K562 (cell line): ENCODE results near the gene LAMP1. TPM values are rescaled to one million over a fixed set of nuclear protein-coding genes. Genes with fewer than 3 reads are reported as not detected.

Source experiments
- ATAC-seq: fragments of 200-7000 bp; cut with Tn5 transposase; 3 replicates; pipeline ENCODE4 v1.9.1; 2020; ENCODE audit warnings: moderate library complexity
- BruUV-seq: library from RNA; stranded (reverse); fragments of 400-500 nt; replicated peaks from 2 replicates; lab custom pipeline; 2021; lab: Mats Ljungman, UMichigan
- CTCF ChIA-PET: fragments of 300-600 bp; formaldehyde crosslinking; extraction: SDS; loops from one replicate; lab custom pipeline; 2021; ENCODE audit warnings: low intra/inter-chr PET ratio; lab: Yijun Ruan, JAX
- POLR2A ChIA-PET: fragments of 300-600, 350-650 bp; sonication (Branson Sonifier 250); formaldehyde crosslinking; extraction: SDS; loops from one replicate; lab custom pipeline; 2021; ENCODE audit warnings: antibody characterized with exemption, inconsistent platforms; lab: Yijun Ruan, JAX
- DNase-seq, 4 experiments: peaks; one replicate each; pipeline versions ENCODE4 v3.0.0 to v3.0.0-alpha.2; 2011 to 2018; ENCODE audit warnings: low spot score in 3 of 4, mixed read lengths in 3 of 4; ENCODE audit errors: extremely low read depth in 1 of 4
- FAIRE-seq: peaks from 2 replicates; lab custom pipeline; 2011; peaks lifted over from hg19 to GRCh38; lab: Jason Lieb, UNC
- H2AFZ ChIP-seq: 2 replicates; pipeline ENCODE4 v1.6.0; 2011; ENCODE audit warnings: low read depth, low read length, control low read depth, inconsistent platforms
- H3K27ac ChIP-seq: fragments of 200-600 bp; 3 replicates; pipeline ENCODE4 v1.8.0; 2011; ENCODE audit warnings: low read depth, mild to moderate bottlenecking, control low read depth, inconsistent platforms, low read length, moderate library complexity, mixed read lengths; ENCODE audit errors: extremely low read depth
- H3K27me3 ChIP-seq, 2 experiments: fragments of 300-600 bp in 1 of 2; 2 replicates in 1 of 2; 3 replicates in 1 of 2; pipeline versions ENCODE4 v1.6.0 to v1.8.0; 2011; ENCODE audit warnings: inconsistent platforms in 2 of 2, low read length in 2 of 2, mild to moderate bottlenecking in 1 of 2, mixed read lengths in 1 of 2, moderate library complexity in 1 of 2; ENCODE audit not compliant: control insufficient read depth in 2 of 2, insufficient read depth in 2 of 2
- H3K36me3 ChIP-seq: fragments of 300-600 bp; 3 replicates; pipeline ENCODE4 v1.8.0; 2011; ENCODE audit warnings: mild to moderate bottlenecking, low read length, inconsistent platforms; ENCODE audit not compliant: control insufficient read depth, insufficient read depth
- H3K4me1 ChIP-seq, 2 experiments: fragments of 200-600 bp in 1 of 2; replicated peaks in 1 of 2; 2 replicates in 1 of 2; 3 replicates in 1 of 2; pipeline versions ENCODE4 v1.5.1 to v1.8.0; 2011; ENCODE audit warnings: inconsistent platforms in 2 of 2, low read length in 2 of 2, mild to moderate bottlenecking in 1 of 2, mixed read lengths in 1 of 2, moderate library complexity in 1 of 2; ENCODE audit not compliant: control insufficient read depth in 2 of 2, insufficient read depth in 2 of 2
- H3K4me2 ChIP-seq: 2 replicates; pipeline ENCODE4 v1.6.1; 2011; ENCODE audit warnings: low read length, control low read depth, inconsistent platforms, mixed read lengths; ENCODE audit not compliant: insufficient read depth
- H3K4me3 ChIP-seq: fragments of 200-600 bp; sonication (generic), shearing (Covaris generic); 2 replicates; pipeline ENCODE4 v1.5.1; 2016; ENCODE audit warnings: control low read depth, inconsistent platforms
- H3K79me2 ChIP-seq: fragments of 200-600 bp; 3 replicates; pipeline ENCODE4 v1.8.0; 2011; ENCODE audit warnings: low read length, inconsistent platforms; ENCODE audit not compliant: control insufficient read depth, insufficient read depth
- H3K9ac ChIP-seq, 2 experiments: 2 replicates each; pipeline versions ENCODE4 v1.6.0 to v1.6.1; 2011; ENCODE audit warnings: low read depth in 2 of 2, low read length in 2 of 2, control low read depth in 1 of 2, inconsistent platforms in 1 of 2, mild to moderate bottlenecking in 1 of 2, mixed read lengths in 1 of 2; ENCODE audit not compliant: insufficient read depth in 1 of 2
- H3K9me1 ChIP-seq: one replicate; pipeline ENCODE4 v1.6.0; 2011; ENCODE audit warnings: inconsistent platforms, mild to moderate bottlenecking, low read length, moderate library complexity; ENCODE audit not compliant: control insufficient read depth, insufficient read depth
- H3K9me3 ChIP-seq: replicated peaks from 2 replicates; pipeline ENCODE4 v1.5.1; 2011; ENCODE audit warnings: low read depth, low read length, inconsistent platforms; ENCODE audit not compliant: control insufficient read depth, insufficient read depth
- H4K20me1 ChIP-seq: replicated peaks from 2 replicates; pipeline ENCODE4 v1.6.1; 2011; ENCODE audit warnings: low read length, inconsistent platforms, mixed read lengths; ENCODE audit not compliant: control insufficient read depth, insufficient read depth
- ARID1B ChIP-seq: fragments of 450-650 bp; IDR thresholded peaks from 2 replicates; pipeline ENCODE4 v1.6.1; 2016; ENCODE audit warnings: antibody characterized with exemption, mild to moderate bottlenecking, inconsistent platforms
- ARNT ChIP-seq, 2 experiments: fragments of 450-650 bp; IDR thresholded peaks; 2 replicates each; pipeline ENCODE4 v1.6.1; 2016; ENCODE audit warnings: mild to moderate bottlenecking in 1 of 2
- BRCA1 ChIP-seq, 2 experiments: fragments of 450-650 bp in 1 of 2; sonication (generic) in 1 of 2; formaldehyde crosslinking in 1 of 2; IDR thresholded peaks; 2 replicates each; pipeline versions ENCODE4 v1.5.0 to v1.6.1; 2017 to 2020; ENCODE audit warnings: mild to moderate bottlenecking in 1 of 2, missing genetic modification reagents in 1 of 2
- CBX1 ChIP-seq: sonication (generic); IDR thresholded peaks from 2 replicates; pipeline ENCODE4 v1.6.1; 2016; ENCODE audit warnings: antibody characterized with exemption, low read depth, mild to moderate bottlenecking
- ELF4 ChIP-seq: fragments of 450-650 bp; formaldehyde crosslinking; IDR thresholded peaks from 2 replicates; pipeline ENCODE4 v1.4.0; 2022; ENCODE audit warnings: missing genetic modification characterization
- MTA1 ChIP-seq: fragments of 450-650 bp; IDR thresholded peaks from 2 replicates; pipeline ENCODE4 v1.6.1; 2017; ENCODE audit warnings: borderline replicate concordance
- MXI1 ChIP-seq: IDR thresholded peaks from 2 replicates; pipeline ENCODE4 v1.6.1; 2011; ENCODE audit warnings: low read depth, mild to moderate bottlenecking, improper control_type of control experiment, low read length
- PRPF4 ChIP-seq: fragments of 200-400 bp; formaldehyde crosslinking; IDR thresholded peaks from one replicate; pipeline ENCODE4 v1.6.1; 2017; ENCODE audit warnings: low read length, low read depth, mild to moderate bottlenecking; ENCODE audit not compliant: insufficient read depth, poor library complexity, severe bottlenecking
- SMAD4 ChIP-seq: fragments of 250-450 bp; sonication (Bioruptor Pico); conservative IDR thresholded peaks from 2 replicates; pipeline ENCODE4 v1.8.0; 2021; ENCODE audit warnings: inconsistent platforms, mild to moderate bottlenecking, moderate library complexity
- SMARCE1 ChIP-seq: fragments of 450-650 bp; IDR thresholded peaks from 2 replicates; pipeline ENCODE4 v1.7.1; 2016; ENCODE audit warnings: mild to moderate bottlenecking
- SP1 ChIP-seq: sonication (generic); formaldehyde crosslinking; IDR thresholded peaks from 2 replicates; pipeline ENCODE4 v1.8.1; 2022; ENCODE audit warnings: mild to moderate bottlenecking, missing genetic modification reagents
- WGBS: fragments of 100-300 bp; shearing (Covaris generic); methylation state at CpG from one replicate; pipeline ENCODE4 v1.1.6; 2016; ENCODE audit warnings: low coverage, mixed read lengths; ENCODE audit not compliant: insufficient coverage; ENCODE audit errors: missing lambda C conversion rate; 5-methylcytosine and 5-hydroxymethylcytosine counted together
- in situ Hi-C: fragments of 300-500 bp; cut with MboI; formaldehyde crosslinking; loops from 4 replicates; pipeline ENCODE4 v1.15.0; 2018; ENCODE audit warnings: inconsistent platforms, mixed read lengths
- intact Hi-C: fragments of 100-400 bp; cut with micrococcal nuclease; formaldehyde crosslinking; loops from 2 replicates; pipeline ENCODE4 v1.14.2; 2022
- polyA plus RNA-seq, 8 experiments: library from polyadenylated mRNA; depleted of rRNA in 4 of 8; stranded (reverse) in 5 of 8; unstranded in 3 of 8; fragments of >200 nt; fragmentation: Nextera tagmentation in 2 of 8; fragmentation: Illumina TruSeq in 1 of 8; extraction: Ambion mirVana in 2 of 8; extraction: Trizol in 1 of 8; gene quantifications; 2 replicates each; pipeline versions ENCODE4 v1.2.1 to v1.2.3, GENCODE V29; 2011 to 2014; ENCODE audit warnings: inconsistent platforms in 1 of 8, missing spikeins in 1 of 8
- total RNA-seq, 7 experiments: library from RNA; depleted of rRNA in 6 of 7; stranded (reverse); fragments of >200 nt in 6 of 7; fragmentation: Illumina TruSeq in 2 of 7; extraction: Trizol in 2 of 7; gene quantifications; 2 replicates each; pipeline versions ENCODE4 v1.2.1 to v1.2.3, GENCODE V29; 2011 to 2021; ENCODE audit warnings: low replicate concordance in 1 of 7
- TF ChIP-seq, protein P1 (sequence below): sonication (generic); formaldehyde crosslinking; IDR thresholded peaks from 2 replicates; pipeline ENCODE4 v1.8.0; 2023; ENCODE audit warnings: missing genetic modification reagents, mild to moderate bottlenecking, borderline replicate concordance
- TF ChIP-seq, protein P2 (sequence below): conservative IDR thresholded peaks from 2 replicates; pipeline ENCODE4 v1.6.1; 2011; ENCODE audit warnings: low read depth, mild to moderate bottlenecking, low read length; ENCODE audit not compliant: control insufficient read depth
- TF ChIP-seq, protein P3 (sequence below): fragments of 450-650 bp; formaldehyde crosslinking; IDR thresholded peaks from 2 replicates; pipeline ENCODE4 v1.4.0; 2022; ENCODE audit warnings: mild to moderate bottlenecking, moderate library complexity

The LAMP1 gene
- total and polyA plus RNA-seq, 9 of the 15 experiments (the other 6 are each of a cell fraction or from before 2014, with no cell fraction given), result 2.2 to 70.1 (median 30.5) TPM

DNA sequence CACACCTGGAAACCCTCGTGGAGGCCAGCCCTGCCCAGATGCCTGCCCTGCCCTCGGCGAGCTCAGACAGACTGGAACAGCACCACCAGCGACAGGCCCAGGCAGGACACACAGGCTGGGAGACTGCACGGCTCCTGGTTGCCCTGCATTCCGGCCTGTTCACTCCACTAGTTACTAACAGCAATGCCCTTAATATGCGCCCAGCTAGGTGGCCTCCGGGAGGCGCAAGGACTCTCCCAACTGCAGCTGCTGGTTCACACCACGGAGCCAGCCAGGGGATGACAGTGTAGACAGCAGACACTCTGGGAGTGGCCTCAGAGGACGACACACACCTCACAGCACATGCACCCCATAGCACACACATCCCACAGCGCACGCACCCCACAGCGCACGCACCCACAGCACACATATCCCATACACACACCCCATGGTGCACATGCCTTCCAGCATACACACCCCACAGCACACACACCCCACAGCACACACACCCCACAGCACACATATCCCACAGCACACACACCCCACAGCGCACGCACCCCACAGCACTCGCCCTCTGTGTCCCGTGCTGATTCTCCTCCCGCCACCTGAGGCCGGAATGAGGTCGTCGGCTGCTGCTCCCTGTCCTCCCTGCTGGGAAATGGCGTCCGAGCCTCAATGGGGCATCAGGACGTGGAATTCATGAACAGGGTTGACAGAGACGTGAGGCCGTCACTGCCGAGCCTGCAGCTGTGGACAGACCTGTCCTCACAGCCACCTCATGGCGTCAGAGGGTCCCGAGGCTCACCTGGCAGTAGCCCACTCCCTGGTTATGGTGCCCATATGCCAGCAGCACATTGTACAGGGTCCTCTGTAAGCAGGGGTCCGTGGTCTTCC lies 53.3 kb downstream of the LAMP1 start:
- ATAC-seq (no peak), FAIRE-seq (no peak), DNase-seq (no peak)
- Histone ChIP-seq H3K36me3 (peaks cover 19% of the 10 kb centered on the region; the same call in 2 of the 3 replicates), H4K20me1 (no peaks in the 10 kb centered on the region), H3K4me3 (no peak overlapping the region), H3K9me1 (no peaks in the 10 kb centered on the region), H3K4me2 (no peak overlapping the region), H3K79me2 (no peaks in the 10 kb centered on the region; the same call in 2 of the 3 replicates), H3K4me1 (peaks cover 0 to 6% of the 10 kb centered on the region in 2 experiments; a peak in 2 of 5 replicates), H3K27me3 (no peaks in the 10 kb centered on the region), H3K9me3 (no peaks in the 10 kb centered on the region; the same call in none of the 2 replicates), H3K27ac (no peak overlapping the region), H3K9ac (no peak overlapping the region; a peak in 1 of 4 replicates), H2AFZ (no peak overlapping the region)
- intact Hi-C loops (no loop called here), in situ Hi-C loops (no loop called here)
- 93% methylated on average over 18 of the region's 32 CpGs for WGBS
- TF ChIP-seq ARID1B, result no peak
- TF ChIP-seq, protein P1, sequence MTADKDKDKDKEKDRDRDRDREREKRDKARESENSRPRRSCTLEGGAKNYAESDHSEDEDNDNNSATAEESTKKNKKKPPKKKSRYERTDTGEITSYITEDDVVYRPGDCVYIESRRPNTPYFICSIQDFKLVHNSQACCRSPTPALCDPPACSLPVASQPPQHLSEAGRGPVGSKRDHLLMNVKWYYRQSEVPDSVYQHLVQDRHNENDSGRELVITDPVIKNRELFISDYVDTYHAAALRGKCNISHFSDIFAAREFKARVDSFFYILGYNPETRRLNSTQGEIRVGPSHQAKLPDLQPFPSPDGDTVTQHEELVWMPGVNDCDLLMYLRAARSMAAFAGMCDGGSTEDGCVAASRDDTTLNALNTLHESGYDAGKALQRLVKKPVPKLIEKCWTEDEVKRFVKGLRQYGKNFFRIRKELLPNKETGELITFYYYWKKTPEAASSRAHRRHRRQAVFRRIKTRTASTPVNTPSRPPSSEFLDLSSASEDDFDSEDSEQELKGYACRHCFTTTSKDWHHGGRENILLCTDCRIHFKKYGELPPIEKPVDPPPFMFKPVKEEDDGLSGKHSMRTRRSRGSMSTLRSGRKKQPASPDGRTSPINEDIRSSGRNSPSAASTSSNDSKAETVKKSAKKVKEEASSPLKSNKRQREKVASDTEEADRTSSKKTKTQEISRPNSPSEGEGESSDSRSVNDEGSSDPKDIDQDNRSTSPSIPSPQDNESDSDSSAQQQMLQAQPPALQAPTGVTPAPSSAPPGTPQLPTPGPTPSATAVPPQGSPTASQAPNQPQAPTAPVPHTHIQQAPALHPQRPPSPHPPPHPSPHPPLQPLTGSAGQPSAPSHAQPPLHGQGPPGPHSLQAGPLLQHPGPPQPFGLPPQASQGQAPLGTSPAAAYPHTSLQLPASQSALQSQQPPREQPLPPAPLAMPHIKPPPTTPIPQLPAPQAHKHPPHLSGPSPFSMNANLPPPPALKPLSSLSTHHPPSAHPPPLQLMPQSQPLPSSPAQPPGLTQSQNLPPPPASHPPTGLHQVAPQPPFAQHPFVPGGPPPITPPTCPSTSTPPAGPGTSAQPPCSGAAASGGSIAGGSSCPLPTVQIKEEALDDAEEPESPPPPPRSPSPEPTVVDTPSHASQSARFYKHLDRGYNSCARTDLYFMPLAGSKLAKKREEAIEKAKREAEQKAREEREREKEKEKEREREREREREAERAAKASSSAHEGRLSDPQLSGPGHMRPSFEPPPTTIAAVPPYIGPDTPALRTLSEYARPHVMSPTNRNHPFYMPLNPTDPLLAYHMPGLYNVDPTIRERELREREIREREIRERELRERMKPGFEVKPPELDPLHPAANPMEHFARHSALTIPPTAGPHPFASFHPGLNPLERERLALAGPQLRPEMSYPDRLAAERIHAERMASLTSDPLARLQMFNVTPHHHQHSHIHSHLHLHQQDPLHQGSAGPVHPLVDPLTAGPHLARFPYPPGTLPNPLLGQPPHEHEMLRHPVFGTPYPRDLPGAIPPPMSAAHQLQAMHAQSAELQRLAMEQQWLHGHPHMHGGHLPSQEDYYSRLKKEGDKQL (CRISPR knock-in tag), result no peak
- TF ChIP-seq SMARCE1, result no peak
- TF ChIP-seq, protein P2, sequence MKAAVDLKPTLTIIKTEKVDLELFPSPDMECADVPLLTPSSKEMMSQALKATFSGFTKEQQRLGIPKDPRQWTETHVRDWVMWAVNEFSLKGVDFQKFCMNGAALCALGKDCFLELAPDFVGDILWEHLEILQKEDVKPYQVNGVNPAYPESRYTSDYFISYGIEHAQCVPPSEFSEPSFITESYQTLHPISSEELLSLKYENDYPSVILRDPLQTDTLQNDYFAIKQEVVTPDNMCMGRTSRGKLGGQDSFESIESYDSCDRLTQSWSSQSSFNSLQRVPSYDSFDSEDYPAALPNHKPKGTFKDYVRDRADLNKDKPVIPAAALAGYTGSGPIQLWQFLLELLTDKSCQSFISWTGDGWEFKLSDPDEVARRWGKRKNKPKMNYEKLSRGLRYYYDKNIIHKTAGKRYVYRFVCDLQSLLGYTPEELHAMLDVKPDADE, result no peak
- TF ChIP-seq, protein P3, sequence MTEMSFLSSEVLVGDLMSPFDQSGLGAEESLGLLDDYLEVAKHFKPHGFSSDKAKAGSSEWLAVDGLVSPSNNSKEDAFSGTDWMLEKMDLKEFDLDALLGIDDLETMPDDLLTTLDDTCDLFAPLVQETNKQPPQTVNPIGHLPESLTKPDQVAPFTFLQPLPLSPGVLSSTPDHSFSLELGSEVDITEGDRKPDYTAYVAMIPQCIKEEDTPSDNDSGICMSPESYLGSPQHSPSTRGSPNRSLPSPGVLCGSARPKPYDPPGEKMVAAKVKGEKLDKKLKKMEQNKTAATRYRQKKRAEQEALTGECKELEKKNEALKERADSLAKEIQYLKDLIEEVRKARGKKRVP (CRISPR knock-in tag), result no peak
- TF ChIP-seq SP1 (CRISPR knock-in tag), result no peak
- no peak for TF ChIP-seq CBX1
- no peak for TF ChIP-seq MTA1
- no peak for TF ChIP-seq MXI1
- no peak for TF ChIP-seq PRPF4
- TF ChIP-seq BRCA1 (IDR thresholded peaks at IDR 0.05), result no peak
- TF ChIP-seq BRCA1 (CRISPR knock-in tag; IDR thresholded peaks at IDR 0.05), result no peak
- no peak for TF ChIP-seq ARNT (IDR thresholded peaks at IDR 0.05)
- no peak for TF ChIP-seq ELF4 (CRISPR knock-in tag)
- no peak for TF ChIP-seq SMAD4 (CRISPR knock-in tag)
- ChIA-PET CTCF (no interaction called here), POLR2A (no interaction called here)
- BruUV-seq, result no TSS peak
